GF-D8 (cell line): ENCODE data around the gene PRKAB2.
"Not testable (repeated sequence)": the region's sequence is repeated elsewhere in the genome, so short reads cannot be mapped to it uniquely, and the experiment has no call there.

Experiments used
- DNase-seq: peaks from one replicate; lab custom pipeline; 2025; lab: John Stamatoyannopoulos, UW

PRKAB2 gene

DNA sequence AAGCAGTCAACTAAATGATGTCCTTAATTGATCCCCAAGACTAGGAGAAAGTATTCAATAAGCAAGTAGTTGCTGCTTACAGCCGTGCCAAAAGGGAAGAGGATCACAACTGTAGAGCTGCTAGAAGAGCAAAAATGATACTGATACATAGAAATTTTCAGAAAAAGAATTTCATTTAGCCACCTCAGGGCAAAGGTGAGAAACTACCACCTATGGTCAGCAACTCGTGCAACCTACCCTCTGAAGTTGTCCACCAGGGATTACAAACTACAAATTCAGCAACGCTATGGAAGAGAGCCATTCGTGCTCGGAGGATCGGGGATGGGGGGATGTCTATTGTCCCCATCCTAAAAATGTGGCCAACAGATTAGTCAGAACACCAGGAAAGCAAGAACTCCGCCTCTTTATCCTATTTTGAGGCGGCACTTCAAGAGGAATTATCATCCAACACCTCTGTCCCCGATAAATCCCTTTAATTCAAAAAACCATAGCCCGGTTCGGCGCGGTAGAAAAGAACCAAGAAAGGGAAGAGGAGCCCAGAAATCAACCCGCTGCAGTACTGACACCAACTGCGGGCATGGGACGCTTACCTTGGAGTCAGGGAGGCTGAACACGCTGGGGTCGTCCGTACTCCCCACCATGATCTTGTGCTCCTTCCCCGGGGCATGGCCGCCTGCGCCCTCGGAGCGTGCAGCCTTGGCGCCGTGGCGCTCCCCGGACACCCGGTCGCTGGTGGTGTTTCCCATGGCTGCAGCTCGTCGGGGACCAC, 687 bp downstream of the PRKAB2 start:
- DNase-seq, result no peak

GRCh38 chr1:147169840-147170674, 2.2 kb downstream of the PRKAB2 start:
- no peak for DNase-seq

GRCh38 chr1:147169171-147169570, 3.1 kb downstream of the PRKAB2 start:
- no peak for DNase-seq

- DNase-seq, result no peak
These were observed 3.6 kb downstream of the PRKAB2 start for GRCh38 chr1:147168626-147169058.

DNA sequence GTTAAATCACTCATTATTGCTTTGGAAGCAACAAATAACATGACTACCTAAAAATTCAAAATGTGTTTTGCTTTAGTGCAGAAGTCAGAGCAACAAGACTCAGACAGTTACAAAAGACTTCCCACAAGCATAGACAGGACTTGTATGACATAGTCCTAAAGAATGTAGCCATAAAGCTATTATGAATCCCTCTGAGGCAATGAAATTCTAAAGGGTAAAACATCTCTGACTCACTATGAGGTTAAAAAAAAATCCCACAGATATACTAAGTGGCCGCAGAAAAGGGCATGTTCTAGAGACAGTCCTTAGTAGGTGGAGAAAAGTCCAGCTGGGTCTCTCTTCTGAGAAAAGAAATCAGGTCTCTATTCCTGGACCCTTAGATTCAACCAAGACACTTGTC, 4.9 kb downstream of the PRKAB2 start:
- DNase-seq, result no peak

DNA sequence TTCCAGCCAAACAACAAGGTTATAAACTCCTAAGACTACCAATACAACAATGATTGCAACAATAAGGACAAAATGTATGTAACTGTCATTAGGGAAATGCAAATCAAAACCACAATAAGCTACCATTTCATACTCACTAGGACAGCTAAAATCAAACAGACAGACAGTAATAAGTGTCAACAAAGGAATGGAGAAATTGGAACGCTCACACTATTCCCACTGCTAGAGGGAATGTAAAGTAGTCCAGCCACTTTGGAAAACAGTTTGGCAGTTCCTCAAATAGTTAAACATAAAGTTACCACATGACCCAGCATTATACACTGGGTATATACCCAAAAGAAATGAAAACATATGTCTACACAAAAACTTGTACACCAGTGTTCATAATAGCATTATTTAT, 9.3 kb downstream of the PRKAB2 start:
- no peak for DNase-seq

GRCh38 chr1:147162093-147162492, 10.2 kb downstream of the PRKAB2 start:
- DNase-seq, result no peak

DNA sequence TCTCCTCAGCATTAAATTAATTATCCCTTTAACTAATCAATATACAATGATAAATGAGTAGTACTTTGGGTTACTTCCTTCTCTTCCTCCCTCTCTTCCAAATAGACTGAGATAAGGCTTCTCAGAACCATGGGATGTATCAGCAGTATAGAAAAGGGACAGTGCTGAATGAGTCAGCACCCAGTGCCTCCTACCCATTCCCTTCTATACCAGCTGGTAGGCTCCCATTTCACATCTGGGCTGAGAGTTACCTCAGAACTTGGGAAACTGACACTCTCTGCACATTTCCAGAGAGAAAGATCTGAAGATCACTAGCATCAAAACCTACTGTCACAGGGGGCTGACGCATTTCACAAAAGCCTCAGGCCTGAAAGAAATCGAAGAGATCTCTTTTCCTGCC, 15.2 kb downstream of the PRKAB2 start:
- DNase-seq, result not testable (repeated sequence)

DNA sequence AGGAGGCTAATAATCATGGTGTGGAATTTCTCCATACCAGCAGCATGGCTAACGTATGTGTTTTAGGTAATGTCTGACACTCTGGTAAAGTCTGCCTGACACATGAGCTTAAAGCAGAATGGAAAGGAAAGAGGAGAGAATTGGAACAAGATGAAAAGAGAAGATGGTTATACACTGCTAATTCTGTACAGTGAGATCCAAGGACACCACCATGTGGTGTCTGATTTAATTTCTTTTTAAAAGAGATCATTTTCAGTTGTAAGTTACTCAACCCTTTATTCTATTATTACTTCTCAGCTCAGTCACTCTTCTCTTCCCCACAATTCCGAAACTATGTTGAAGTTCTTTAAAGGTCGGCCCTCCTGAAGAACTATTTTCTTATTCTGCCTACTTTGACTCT, 15.6 kb downstream of the PRKAB2 start:
- DNase-seq, result no peak

DNA sequence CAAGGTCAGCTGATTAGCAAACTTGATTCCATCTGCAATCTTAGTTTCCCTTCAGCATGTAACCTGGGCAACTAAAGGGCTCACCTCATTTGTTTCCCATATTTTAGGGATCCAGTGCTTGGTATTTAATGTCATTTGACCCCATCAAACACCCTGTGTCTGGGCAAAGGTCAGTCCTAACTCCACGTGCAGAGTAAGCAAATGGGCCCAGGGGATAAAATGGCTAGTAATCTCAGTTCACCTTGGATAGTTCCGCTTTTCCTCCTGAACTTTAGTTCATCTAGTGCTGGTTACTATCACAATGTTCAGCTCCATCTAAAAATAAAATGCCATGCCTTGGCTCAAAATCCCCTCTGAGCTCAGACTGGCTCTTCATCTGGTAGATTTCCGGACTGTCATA, 19.5 kb downstream of the PRKAB2 start:
- no peak for DNase-seq

- no peak for DNase-seq
These were observed 21.0 kb downstream of the PRKAB2 start for GRCh38 chr1:147151244-147151643.

- DNase-seq, result no peak
These were observed 29.4 kb downstream of the PRKAB2 start for GRCh38 chr1:147142886-147143285.

- DNase-seq, result not testable (repeated sequence)
These were observed 41.5 kb downstream of the PRKAB2 start for GRCh38 chr1:147130721-147131120.

GRCh38 chr1:147129116-147129873, 43.0 kb downstream of the PRKAB2 start:
- DNase-seq, result no peak

DNA sequence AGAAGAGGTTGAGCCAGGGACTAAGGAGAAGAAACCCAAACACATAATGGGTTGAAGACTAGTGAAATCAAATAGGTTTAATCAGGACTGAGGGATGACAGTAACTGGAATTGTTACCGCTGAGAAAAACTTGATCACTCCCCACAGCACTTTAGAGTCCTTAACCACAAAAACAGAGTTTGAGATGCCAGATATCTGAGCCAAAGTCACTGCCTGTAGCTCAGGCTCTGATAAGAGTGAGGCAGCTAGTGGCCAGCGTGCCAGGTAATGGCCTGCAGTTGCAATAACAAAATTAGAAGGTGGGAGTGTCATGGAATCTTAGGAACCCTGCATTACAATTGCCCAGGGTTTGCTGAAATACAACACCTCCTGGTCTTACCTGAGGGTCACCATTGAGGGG, 48.0 kb downstream of the PRKAB2 start:
- DNase-seq, result no peak

DNA sequence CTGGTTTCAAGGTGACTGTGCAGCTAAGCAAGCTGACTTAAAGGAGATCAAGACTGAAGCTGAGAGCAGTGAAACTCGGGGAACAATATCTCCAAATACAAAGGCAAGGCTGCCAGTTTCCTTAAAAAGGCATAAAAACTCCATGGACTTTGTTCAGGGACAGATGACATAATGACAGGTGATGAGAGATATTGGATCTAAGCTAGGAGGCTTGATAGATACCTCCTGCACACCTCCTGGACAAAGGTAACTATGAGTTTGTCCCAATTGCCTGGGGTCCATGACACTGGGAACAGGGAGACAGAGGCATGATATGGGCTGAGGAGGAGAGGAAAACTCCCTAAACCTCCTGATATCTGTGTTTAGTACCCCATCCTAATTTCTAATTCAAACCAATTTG, 55.2 kb downstream of the PRKAB2 start:
- no peak for DNase-seq

DNA sequence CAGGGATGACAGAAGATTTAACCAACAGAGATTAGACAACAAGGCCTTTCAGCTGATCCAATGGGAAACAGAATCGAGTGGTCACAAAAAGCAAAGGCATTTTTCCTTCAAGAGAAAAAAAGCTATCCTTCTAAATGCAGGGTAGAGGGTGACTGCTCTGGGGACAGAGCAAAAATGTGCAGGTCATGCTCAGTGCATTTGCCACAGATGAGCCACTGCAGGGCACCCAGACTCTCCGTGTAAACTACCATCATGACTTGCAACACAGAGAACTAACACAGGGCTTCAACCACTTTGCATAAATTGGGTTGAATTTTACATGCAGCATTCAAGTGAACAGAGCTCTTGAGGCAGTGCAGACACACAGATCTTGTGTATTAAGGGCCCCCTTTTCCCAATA, 56.8 kb downstream of the PRKAB2 start:
- no peak for DNase-seq

- DNase-seq, result not testable (repeated sequence)
These were observed 57.2 kb downstream of the PRKAB2 start for GRCh38 chr1:147115079-147115478.

DNA sequence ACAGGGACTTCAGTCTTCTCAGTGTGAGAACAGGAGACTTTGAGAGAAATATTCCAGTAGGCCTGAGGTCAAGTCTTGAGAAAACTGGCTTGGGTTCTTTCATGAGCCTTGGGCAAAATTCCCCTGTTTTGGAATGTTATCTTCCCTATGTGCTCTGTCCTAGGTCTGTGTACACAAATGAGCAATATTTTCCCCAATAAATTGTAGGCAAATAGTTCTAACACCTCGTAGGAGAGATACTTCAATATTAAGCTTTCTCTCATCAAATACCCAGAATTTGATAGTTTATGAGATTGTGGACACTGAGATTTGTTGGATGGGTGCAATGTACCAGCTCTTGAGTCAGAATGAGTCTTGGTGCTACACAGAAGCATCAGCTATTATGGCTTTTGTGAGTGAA, 57.9 kb downstream of the PRKAB2 start:
- not testable (repeated sequence) for DNase-seq

- DNase-seq, result no peak
These were observed 60.7 kb downstream of the PRKAB2 start for GRCh38 chr1:147111381-147112130.

DNA sequence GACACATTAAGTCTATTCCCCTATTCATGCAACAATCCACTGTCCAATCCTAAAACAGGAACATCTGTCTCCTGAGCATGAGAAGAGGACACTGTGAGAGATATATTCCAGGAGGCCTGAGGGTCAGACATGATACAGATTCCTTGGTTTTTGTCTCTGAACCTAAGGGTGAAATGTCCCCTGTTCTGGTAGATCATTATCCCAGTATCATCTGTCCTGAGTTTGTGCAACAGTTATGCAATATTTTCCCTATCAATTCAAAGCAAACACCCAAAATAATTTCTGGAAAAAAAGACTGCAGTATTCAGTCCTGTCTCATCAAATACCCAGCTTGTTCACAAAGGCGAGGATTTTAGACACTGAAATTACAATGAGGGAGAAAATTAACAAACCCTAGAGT, 61.4 kb downstream of the PRKAB2 start:
- no peak for DNase-seq

DNA sequence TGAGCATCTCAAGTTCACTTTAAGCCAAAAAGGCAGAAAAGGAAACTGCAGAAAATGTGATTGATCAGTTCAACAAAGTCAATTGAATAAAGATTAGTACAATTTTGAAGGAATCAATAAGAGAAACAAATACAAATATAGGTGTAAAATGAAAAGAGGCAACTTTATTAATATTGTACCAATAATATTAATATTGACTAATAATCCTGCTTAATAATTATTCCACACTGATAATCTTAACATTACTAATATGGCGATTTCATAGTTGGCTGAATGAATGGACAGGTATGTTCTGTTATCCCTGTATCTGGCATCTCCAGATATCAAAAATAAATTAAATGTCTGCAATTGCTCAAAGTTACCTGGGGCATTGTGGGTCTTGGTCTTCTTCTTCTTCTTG, 61.8 kb downstream of the PRKAB2 start:
- no peak for DNase-seq
